Ovary (tissue), 9 donors: Measurements from ENCODE around the gene PCSK1N. TPM values are rescaled to one million over a fixed set of nuclear protein-coding genes. Genes with fewer than 3 reads are reported as not detected.

Experiments used
- DNase-seq, 5 donors: peaks; one replicate each; pipeline ENCODE4 v3.0.0-alpha.2; 2019 to 2020
- H3K27ac ChIP-seq, 2 donors: fragments of 200-600 bp; one replicate each; pipeline versions ENCODE4 v1.5.1 to v1.8.0; 2019 to 2022
- H3K27me3 ChIP-seq: fragments of 200-600 bp; one replicate; pipeline ENCODE4 v1.8.0; 2022
- H3K36me3 ChIP-seq: fragments of 200-600 bp; sonication (generic); one replicate; pipeline ENCODE4 v1.5.1; 2019
- H3K4me1 ChIP-seq: one replicate; pipeline ENCODE4 v1.8.1; 2013; ENCODE audit warnings: mild to moderate bottlenecking, moderate library complexity; ENCODE audit not compliant: insufficient read depth
- H3K4me3 ChIP-seq: fragments of 200-600 bp; sonication (generic); one replicate; pipeline ENCODE4 v1.5.1; 2017
- H3K9me3 ChIP-seq, 2 donors: fragments of 200-600 bp in 1 of 2; sonication (generic) in 1 of 2; one replicate each; pipeline versions ENCODE4 v1.5.1 to v1.8.1; 2013 to 2019; ENCODE audit warnings: mild to moderate bottlenecking in 1 of 2, moderate library complexity in 1 of 2
- EP300 ChIP-seq: sonication (generic); formaldehyde crosslinking; IDR thresholded peaks from one replicate; pipeline ENCODE4 v1.6.1; 2017; ENCODE audit warnings: antibody characterized with exemption
- POLR2A ChIP-seq: fragments of 450-650 bp; IDR thresholded peaks from one replicate; pipeline ENCODE4 v1.6.1; 2017; ENCODE audit warnings: antibody characterized with exemption, mild to moderate bottlenecking, moderate library complexity
- WGBS, 3 donors: extraction: QIAGEN DNeasy Blood & Tissue Kit in 1 of 3; methylation state at CpG; one replicate each; pipeline versions ENCODE4 v1.1.5 to v1.1.7; 2013 to 2017; 5-methylcytosine and 5-hydroxymethylcytosine counted together
- intact Hi-C, 4 donors: fragments of 100-400 bp; cut with DNase I; formaldehyde crosslinking; loops; one replicate each; pipeline versions ENCODE4 v1.11.0 to v1.15.1; 2022 to 2023
- polyA plus RNA-seq, 2 donors: library from polyadenylated mRNA; stranded (reverse); fragments of 200-250 nt in 1 of 2; fragments of 350-450 nt in 1 of 2; fragmentation: Illumina TruSeq in 1 of 2; extraction: RNeasy Lipid Tissue Mini Kit (QIAGEN cat#74804) in 1 of 2; gene quantifications; one replicate each; pipeline ENCODE4 v1.2.3, GENCODE V29; 2013 to 2014
- total RNA-seq, 7 donors: library from RNA; depleted of rRNA in 2 of 7; stranded (reverse); fragments of >200 nt in 2 of 7; fragmentation: NEBNext Ultra II Directional in 3 of 7; extraction: Animal tissue kit (Norgen Biotek cat#: 25700) in 3 of 7; gene quantifications; one replicate each; pipeline versions ENCODE4 v1.1.0 to v1.2.4, GENCODE V29; 2016 to 2023
- TF ChIP-seq, protein P1 (sequence below), 3 donors: fragments of 450-650 bp in 2 of 3; fragments of 200-600 bp in 1 of 3; IDR thresholded peaks; one replicate each; pipeline versions ENCODE4 v1.5.1 to v1.8.0; 2016 to 2022; ENCODE audit warnings: antibody characterized with exemption in 3 of 3, mild to moderate bottlenecking in 1 of 3
- donor health status: DM: no; HTN: no; CAD: no; lungs with moderate emphysema.
- donor health status: DM: no; HTN: no; CAD: no.
- donor health status: Bipolar disorder and iron deficiency.
- donor health status: DM: yes; HTN: yes; CAD: no.
- donor health status: DM: no; HTN: no; CAD: no.
- donor health status: DM: yes; HTN: yes; CAD: no.

PCSK1N gene
- total and polyA plus RNA-seq, 9 donors, result 0.41 to 10.6 (median 0.81) TPM; not detected in 1

DNA sequence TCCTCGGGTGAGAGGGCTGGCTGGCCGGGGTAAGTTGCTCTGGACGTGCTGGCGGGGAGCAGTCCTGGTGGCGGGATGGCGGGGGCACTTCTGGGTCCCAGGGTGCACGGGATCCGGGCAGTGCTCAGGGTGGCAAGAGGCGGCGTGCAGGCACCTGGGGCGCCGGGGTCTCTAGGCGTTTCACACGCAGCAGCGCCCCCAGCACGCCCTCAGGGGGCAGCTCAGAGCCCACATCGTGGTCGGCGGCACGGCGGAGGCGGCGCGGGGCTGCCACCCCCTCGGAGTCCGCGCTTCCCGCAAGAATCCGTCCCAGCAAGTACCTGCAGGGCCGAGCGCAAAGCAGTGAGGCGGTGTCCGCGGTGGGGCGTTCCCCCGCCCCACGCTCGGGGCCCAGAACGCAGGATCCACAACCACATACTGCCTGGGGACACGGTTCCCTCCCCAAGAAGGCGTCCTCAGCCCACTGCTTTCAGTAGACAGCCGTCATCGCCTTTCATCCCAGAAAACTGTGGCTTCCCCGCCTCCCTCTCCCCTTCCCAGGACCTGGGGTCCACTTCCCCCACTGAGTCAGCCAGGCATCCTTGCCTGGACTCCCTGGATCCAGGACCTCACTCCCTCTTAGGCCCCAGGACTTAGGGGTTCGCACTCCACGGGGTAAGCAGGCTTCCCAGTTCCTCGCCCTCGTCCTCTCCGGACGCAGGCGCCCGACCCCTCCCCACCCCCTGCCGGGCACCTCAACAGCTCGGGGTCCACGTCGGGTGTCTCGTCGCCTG lies 4.1 kb downstream of the PCSK1N start:
- 33 to 55% (median 41%) methylated on average over 34 to 58 of the region's 58 CpGs for WGBS, 3 donors

DNA sequence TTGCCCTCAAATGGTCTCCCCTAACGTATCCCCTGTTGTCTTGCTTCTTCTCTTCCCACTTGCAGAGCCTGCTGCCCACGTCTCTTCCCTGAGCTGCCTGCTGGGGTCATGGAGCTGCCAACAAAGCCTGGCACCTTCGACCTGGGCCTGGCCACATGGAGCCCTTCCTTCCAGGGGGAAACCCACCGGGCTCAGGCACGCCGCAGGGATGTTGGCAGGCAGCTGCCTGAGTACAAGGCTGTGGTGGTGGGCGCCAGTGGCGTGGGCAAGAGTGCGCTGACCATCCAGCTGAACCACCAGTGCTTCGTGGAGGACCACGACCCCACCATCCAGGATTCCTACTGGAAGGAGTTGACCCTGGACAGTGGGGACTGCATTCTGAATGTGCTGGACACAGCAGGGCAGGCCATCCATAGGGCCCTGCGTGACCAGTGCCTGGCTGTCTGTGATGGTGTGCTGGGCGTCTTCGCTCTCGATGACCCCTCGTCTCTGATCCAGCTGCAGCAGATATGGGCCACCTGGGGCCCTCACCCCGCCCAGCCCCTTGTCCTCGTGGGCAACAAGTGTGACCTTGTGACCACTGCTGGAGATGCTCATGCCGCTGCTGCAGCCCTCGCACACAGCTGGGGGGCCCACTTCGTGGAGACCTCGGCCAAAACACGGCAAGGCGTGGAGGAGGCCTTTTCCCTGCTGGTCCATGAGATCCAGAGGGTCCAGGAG lies 6.2 kb downstream of the PCSK1N start:
- Histone ChIP-seq H3K27me3 (no peaks in the 10 kb centered on the region), H3K36me3 (no peaks in the 10 kb centered on the region), H3K4me3 (no peak overlapping the region), H3K27ac (no peak overlapping the region), H3K9me3 (no peaks in the 10 kb centered on the region), H3K4me1 (no peaks in the 10 kb centered on the region)
- TF ChIP-seq, protein P1, sequence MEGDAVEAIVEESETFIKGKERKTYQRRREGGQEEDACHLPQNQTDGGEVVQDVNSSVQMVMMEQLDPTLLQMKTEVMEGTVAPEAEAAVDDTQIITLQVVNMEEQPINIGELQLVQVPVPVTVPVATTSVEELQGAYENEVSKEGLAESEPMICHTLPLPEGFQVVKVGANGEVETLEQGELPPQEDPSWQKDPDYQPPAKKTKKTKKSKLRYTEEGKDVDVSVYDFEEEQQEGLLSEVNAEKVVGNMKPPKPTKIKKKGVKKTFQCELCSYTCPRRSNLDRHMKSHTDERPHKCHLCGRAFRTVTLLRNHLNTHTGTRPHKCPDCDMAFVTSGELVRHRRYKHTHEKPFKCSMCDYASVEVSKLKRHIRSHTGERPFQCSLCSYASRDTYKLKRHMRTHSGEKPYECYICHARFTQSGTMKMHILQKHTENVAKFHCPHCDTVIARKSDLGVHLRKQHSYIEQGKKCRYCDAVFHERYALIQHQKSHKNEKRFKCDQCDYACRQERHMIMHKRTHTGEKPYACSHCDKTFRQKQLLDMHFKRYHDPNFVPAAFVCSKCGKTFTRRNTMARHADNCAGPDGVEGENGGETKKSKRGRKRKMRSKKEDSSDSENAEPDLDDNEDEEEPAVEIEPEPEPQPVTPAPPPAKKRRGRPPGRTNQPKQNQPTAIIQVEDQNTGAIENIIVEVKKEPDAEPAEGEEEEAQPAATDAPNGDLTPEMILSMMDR (IDR thresholded peaks at IDR 0.05), result no peak
- no peak for TF ChIP-seq POLR2A
- TF ChIP-seq EP300, result no peak
- intact Hi-C loops, result no loop called here
- no peak for DNase-seq
- WGBS, 3 donors, result 81 to 88% (median 85%) methylated on average over 20 to 24 of the region's 24 CpGs

More for the DNA sequence above, 4.1 kb downstream of the PCSK1N start:
- Histone ChIP-seq H3K9me3 (no peaks in the 10 kb centered on the region), H3K27me3 (no peaks in the 10 kb centered on the region), H3K27ac (no peak overlapping the region), H3K4me3 (no peak overlapping the region), H3K36me3 (no peaks in the 10 kb centered on the region), H3K4me1 (no peaks in the 10 kb centered on the region)
- DNase-seq, result no peak
- intact Hi-C loops, result no loop called here
- TF ChIP-seq, protein P1 (IDR thresholded peaks at IDR 0.05), result no peak
- no peak for TF ChIP-seq EP300
- TF ChIP-seq POLR2A, result no peak

DNA sequence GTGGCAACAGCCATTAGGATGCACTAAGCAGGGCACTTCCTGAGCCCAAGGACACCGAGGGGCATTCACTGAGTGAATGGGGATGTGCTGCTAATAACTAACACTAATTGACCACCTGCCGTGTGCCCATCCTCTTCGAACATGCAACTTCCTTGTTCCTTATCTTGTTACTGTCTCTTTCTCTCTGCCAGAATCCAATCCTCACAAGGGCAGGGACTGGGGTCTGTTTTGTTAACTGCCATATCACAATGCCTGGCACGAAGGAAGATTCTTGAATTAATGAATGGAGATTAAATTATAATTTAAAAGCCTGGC lies 7.8 kb downstream of the PCSK1N start:
- WGBS, 3 donors, result 73 to 80% (median 75%) methylated on average over 4 of the region's 4 CpGs
- TF ChIP-seq EP300, result no peak
- no peak for TF ChIP-seq POLR2A
- TF ChIP-seq, protein P1 (IDR thresholded peaks at IDR 0.05), result no peak
- intact Hi-C loops, result no loop called here

DNA sequence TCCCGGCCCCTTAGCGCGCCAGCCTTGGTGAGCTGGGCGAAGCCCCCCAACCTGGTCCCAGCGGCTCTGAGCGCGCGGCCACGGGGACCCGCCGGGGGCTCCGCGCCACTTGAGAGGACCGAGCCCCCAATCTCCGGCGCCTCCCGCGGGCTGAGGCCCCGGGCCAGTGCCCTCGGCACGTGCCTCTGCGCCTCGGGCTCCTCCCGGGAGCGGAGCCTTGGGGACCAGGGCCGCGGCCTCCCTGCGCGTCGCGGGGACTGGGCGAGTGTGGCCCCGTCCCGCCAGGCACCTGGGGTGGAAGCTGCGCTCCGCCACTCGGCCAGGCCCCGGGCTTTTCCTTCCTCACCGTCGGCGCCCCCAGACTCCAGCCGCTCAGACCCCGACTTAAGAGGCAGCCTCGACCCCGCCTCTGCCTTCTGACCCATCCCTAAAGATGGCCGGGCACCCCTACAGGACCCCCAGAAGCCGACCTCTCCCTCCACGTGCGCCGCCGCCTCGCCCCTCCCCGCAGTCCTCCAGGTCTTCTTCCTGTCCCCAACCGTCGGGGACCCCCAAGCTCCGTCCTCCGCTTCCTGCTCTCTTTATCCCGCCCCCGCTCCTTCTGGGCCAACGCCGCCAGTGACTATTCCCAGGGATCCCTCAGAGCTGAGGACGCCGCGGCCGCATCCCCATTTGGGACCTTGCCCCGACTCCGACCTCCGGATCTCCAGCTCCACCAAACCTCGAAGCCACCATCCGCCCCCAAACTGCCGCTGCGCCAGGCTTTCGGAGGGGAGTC lies 8.3 kb downstream of the PCSK1N start:
- no peak overlapping the region for H3K27ac ChIP-seq
- intact Hi-C loops, result no loop called here

More for the DNA sequence above, 7.8 kb downstream of the PCSK1N start:
- H3K27me3 ChIP-seq, result no peaks in the 10 kb centered on the region
- H3K4me1 ChIP-seq, result no peaks in the 10 kb centered on the region
- no peak overlapping the region for H3K27ac ChIP-seq
- H3K9me3 ChIP-seq, result no peaks in the 10 kb centered on the region
- H3K4me3 ChIP-seq, result no peak overlapping the region
- H3K36me3 ChIP-seq, result no peaks in the 10 kb centered on the region
- DNase-seq, result no peak

More for the DNA sequence above, 8.3 kb downstream of the PCSK1N start:
- H3K36me3 ChIP-seq, result no peaks in the 10 kb centered on the region
- no peak for DNase-seq
- TF ChIP-seq, protein P1 (IDR thresholded peaks at IDR 0.05), result no peak
- TF ChIP-seq POLR2A (no peak), EP300 (no peak)
- no peaks in the 10 kb centered on the region for H3K27me3 ChIP-seq
- H3K4me1 ChIP-seq, result no peaks in the 10 kb centered on the region
- H3K4me3 ChIP-seq, result no peak overlapping the region
- no peaks in the 10 kb centered on the region for H3K9me3 ChIP-seq
- WGBS, 3 donors, result 64 to 78% (median 72%) methylated on average over 55 to 73 of the region's 73 CpGs
